GM21381 (cell line): ENCODE results near the gene CPNE9.
A peak's percentile ranks its signal among the peaks of the same experiment; 100 is the strongest.

Experiments
- ATAC-seq: cut with Tn5 transposase; IDR thresholded peaks from one replicate; pipeline ENCODE4 v1.9.1; 2021; ENCODE audit warnings: mild to moderate bottlenecking, moderate library complexity; ENCODE audit not compliant: unreplicated experiment

CPNE9 gene

GRCh38 chr3:9686703-9687102, 16.9 kb upstream of the CPNE9 start:
- ATAC-seq: no peak

- ATAC-seq: no peak
These were observed 16.1 kb upstream of the CPNE9 start for GRCh38 chr3:9687514-9687913.

GRCh38 chr3:9688961-9689360, 14.7 kb upstream of the CPNE9 start:
- ATAC-seq: no peak

- no peak for ATAC-seq
These were observed 13.9 kb upstream of the CPNE9 start for GRCh38 chr3:9689757-9690156.

GRCh38 chr3:9690451-9691450, 12.9 kb upstream of the CPNE9 start:
- peak; percentile 98 for ATAC-seq

- no peak for ATAC-seq
These were observed 12.0 kb upstream of the CPNE9 start for GRCh38 chr3:9691636-9692035.

GRCh38 chr3:9692416-9692815, 11.2 kb upstream of the CPNE9 start:
- no peak for ATAC-seq

- ATAC-seq: no peak
These were observed 8.3 kb upstream of the CPNE9 start for GRCh38 chr3:9695345-9695744.

GRCh38 chr3:9695746-9696145, 7.9 kb upstream of the CPNE9 start:
- no peak for ATAC-seq

- no peak for ATAC-seq
These were observed 7.0 kb upstream of the CPNE9 start for GRCh38 chr3:9696480-9697220.

GRCh38 chr3:9697892-9698291, 5.7 kb upstream of the CPNE9 start:
- no peak for ATAC-seq

- no peak for ATAC-seq
These were observed 5.3 kb upstream of the CPNE9 start for GRCh38 chr3:9698293-9698692.

- ATAC-seq: no peak
These were observed 3.1 kb upstream of the CPNE9 start for GRCh38 chr3:9700536-9700935.

- no peak for ATAC-seq
These were observed 2.6 kb upstream of the CPNE9 start for GRCh38 chr3:9701006-9701405.

GRCh38 chr3:9701711-9702110, 1.9 kb upstream of the CPNE9 start:
- no peak for ATAC-seq

GRCh38 chr3:9703240-9703639, 393 bp upstream of the CPNE9 start:
- no peak for ATAC-seq

- ATAC-seq: no peak
These were observed 1.0 kb downstream of the CPNE9 start for GRCh38 chr3:9704347-9705322.

- ATAC-seq: no peak
These were observed 6.6 kb downstream of the CPNE9 start for GRCh38 chr3:9710174-9710739.

- ATAC-seq: no peak
These were observed 8.8 kb downstream of the CPNE9 start for GRCh38 chr3:9712415-9712814.

- no peak for ATAC-seq
These were observed 9.5 kb downstream of the CPNE9 start for GRCh38 chr3:9713142-9713541.
